Thymus (tissue), 11 donors: Measurements from ENCODE around the gene BAX. TPM values are rescaled to one million over a fixed set of nuclear protein-coding genes. Genes with fewer than 3 reads are reported as not detected.

ENCODE experiments used
- DNase-seq, 9 donors: peaks; one replicate each; pipeline ENCODE4 v3.0.0-alpha.2; 2013; ENCODE audit warnings: low spot score in 9 of 9, low read depth in 6 of 9, missing footprints in 1 of 9
- H3K27ac ChIP-seq, 2 donors: one replicate each; pipeline ENCODE4 v1.5.1; 2013; ENCODE audit warnings: control low read depth in 1 of 2, low read depth in 1 of 2, low read length in 1 of 2, mild to moderate bottlenecking in 1 of 2, moderate library complexity in 1 of 2
- H3K27me3 ChIP-seq, 2 donors: one replicate each; pipeline ENCODE4 v1.5.1; 2013; ENCODE audit warnings: low read length in 1 of 2; ENCODE audit not compliant: control insufficient read depth in 2 of 2, insufficient read depth in 1 of 2
- H3K36me3 ChIP-seq, 2 donors: one replicate each; pipeline ENCODE4 v1.5.1; 2013; ENCODE audit warnings: low read length in 1 of 2, mild to moderate bottlenecking in 1 of 2, moderate library complexity in 1 of 2; ENCODE audit not compliant: control insufficient read depth in 2 of 2, insufficient read depth in 2 of 2
- H3K4me1 ChIP-seq, 2 donors: one replicate each; pipeline ENCODE4 v1.5.1; 2013; ENCODE audit warnings: low read length in 2 of 2; ENCODE audit not compliant: control insufficient read depth in 2 of 2, insufficient read depth in 2 of 2
- H3K4me3 ChIP-seq, 2 donors: one replicate each; pipeline ENCODE4 v1.5.1; 2013; ENCODE audit warnings: low read length in 2 of 2, control low read depth in 1 of 2, mild to moderate bottlenecking in 1 of 2
- H3K9me3 ChIP-seq, 2 donors: one replicate each; pipeline ENCODE4 v1.5.1; 2013; ENCODE audit warnings: low read length in 1 of 2, mild to moderate bottlenecking in 1 of 2; ENCODE audit not compliant: control insufficient read depth in 2 of 2, insufficient read depth in 1 of 2
- WGBS: extraction: QIAGEN DNeasy Blood & Tissue Kit; methylation state at CpG from one replicate; pipeline ENCODE4 v1.1.7; 2013; 5-methylcytosine and 5-hydroxymethylcytosine counted together
- polyA plus RNA-seq: library from polyadenylated mRNA; stranded (reverse); fragments of 200-250 nt; gene quantifications from one replicate; pipeline ENCODE4 v1.2.3, GENCODE V29; 2013
- total RNA-seq: library from RNA; stranded (reverse); fragments of 120-200 nt; gene quantifications from one replicate; pipeline ENCODE4 v1.2.4, GENCODE V29; 2013
- donor health status: healthy.

BAX gene
- total and polyA plus RNA-seq, 2 donors, result 62.6 to 126 TPM

- H3K36me3 ChIP-seq, result peaks cover 32% of the 10 kb centered on the region in 2 donors
- H3K9me3 ChIP-seq, result peaks cover 0 to 8% of the 10 kb centered on the region in 2 donors
- H3K4me1 ChIP-seq, result peaks cover 36 to 49% of the 10 kb centered on the region in 2 donors
- DNase-seq, result peak in 3 of 9 donors; percentile 30 to 69 (median 38)
- peak overlapping the region; percentile 73 to 87 for H3K4me3 ChIP-seq
- H3K27me3 ChIP-seq, result no peaks in the 10 kb centered on the region
- H3K27ac ChIP-seq, result peak overlapping the region; percentile 76 to 95
- WGBS, result 22% methylated on average over 19 of the region's 19 CpGs
Measured at GRCh38 chr19:48964205-48965039, 9.7 kb downstream of the BAX start.

- no peaks in the 10 kb centered on the region for H3K27me3 ChIP-seq
- peak within 1 kb of the TSS; percentile 73 to 87 for H3K4me3 ChIP-seq
- H3K9me3 ChIP-seq, result peaks cover 0 to 8% of the 10 kb centered on the region in 2 donors
- H3K27ac ChIP-seq, result peak within 1 kb of the TSS; percentile 92 to 95
- H3K36me3 ChIP-seq, result peaks cover 36 to 40% of the 10 kb centered on the region in 2 donors
- under 1% methylated on average over 52 of the region's 52 CpGs for WGBS
- H3K4me1 ChIP-seq, result peaks cover 31 to 45% of the 10 kb centered on the region in 2 donors
- DNase-seq, result peak; percentile 75 to 95 (median 88)
Measured at GRCh38 chr19:48965040-48965805, 10.5 kb downstream of the BAX start, which contains the start of gene FTL. TSS of gene FTL (plus strand) at chr19:48965309. CDS start at chr19:48965508, 199 bp downstream.

- peak; percentile 77 to 96 (median 87) for DNase-seq
- Histone ChIP-seq H3K9me3 (peaks cover 0 to 8% of the 10 kb centered on the region in 2 donors), H3K27ac (peak overlapping the region; percentile 92 to 95), H3K36me3 (peaks cover 35 to 47% of the 10 kb centered on the region in 2 donors), H3K4me3 (peak overlapping the region; percentile 73 to 87), H3K27me3 (no peaks in the 10 kb centered on the region), H3K4me1 (peaks cover 31 to 49% of the 10 kb centered on the region in 2 donors)
- WGBS, result 16% methylated on average over 36 of the region's 36 CpGs
Measured at GRCh38 chr19:48965806-48966540, 11.3 kb downstream of the BAX start.

- Histone ChIP-seq H3K4me1 (peaks cover 31 to 47% of the 10 kb centered on the region in 2 donors), H3K4me3 (peak overlapping the region; percentile 73 to 87), H3K27ac (peak overlapping the region in 1 of 2 donors; percentile 33), H3K9me3 (peaks cover 0 to 8% of the 10 kb centered on the region in 2 donors), H3K36me3 (peaks cover 34 to 46% of the 10 kb centered on the region in 2 donors), H3K27me3 (no peaks in the 10 kb centered on the region)
- 96% methylated on average over 10 of the region's 10 CpGs for WGBS
- DNase-seq, result no peak
Measured at GRCh38 chr19:48966541-48967345, 12.1 kb downstream of the BAX start.

- H3K36me3 ChIP-seq, result peaks cover 34 to 46% of the 10 kb centered on the region in 2 donors
Measured at GRCh38 chr19:48967346-48968178, 12.9 kb downstream of the BAX start.

GRCh38 chr19:48968179-48968661 is 13.5 kb downstream of the BAX start:
- no peak overlapping the region for H3K27ac ChIP-seq
- H3K4me3 ChIP-seq, result no peak overlapping the region
- 90% methylated on average over 4 of the region's 4 CpGs for WGBS
- DNase-seq, result no peak
- H3K36me3 ChIP-seq, result peaks cover 34 to 46% of the 10 kb centered on the region in 2 donors
- peaks cover 0 to 8% of the 10 kb centered on the region in 2 donors for H3K9me3 ChIP-seq
- H3K4me1 ChIP-seq, result peaks cover 26 to 32% of the 10 kb centered on the region in 2 donors
- H3K27me3 ChIP-seq, result no peaks in the 10 kb centered on the region

More at GRCh38 chr19:48967346-48968178, 12.9 kb downstream of the BAX start:
- H3K27ac ChIP-seq, result peak overlapping the region in 1 of 2 donors; percentile 48
- H3K4me3 ChIP-seq, result no peak overlapping the region
- 94% methylated on average over 14 of the region's 14 CpGs for WGBS
- peaks cover 28 to 39% of the 10 kb centered on the region in 2 donors for H3K4me1 ChIP-seq
- peak in 1 of 9 donors; percentile 41 for DNase-seq
- peaks cover 0 to 8% of the 10 kb centered on the region in 2 donors for H3K9me3 ChIP-seq
- no peaks in the 10 kb centered on the region for H3K27me3 ChIP-seq

GRCh38 chr19:48968813-48969218 is 14.1 kb downstream of the BAX start:
- Histone ChIP-seq H3K4me3 (no peak overlapping the region), H3K36me3 (peaks cover 36 to 49% of the 10 kb centered on the region in 2 donors), H3K27me3 (no peaks in the 10 kb centered on the region), H3K9me3 (peaks cover 0 to 8% of the 10 kb centered on the region in 2 donors), H3K4me1 (peaks cover 20 to 27% of the 10 kb centered on the region in 2 donors), H3K27ac (no peak overlapping the region)
- WGBS, result 96% methylated on average over 15 of the region's 15 CpGs
- no peak for DNase-seq
